NCI-H446 (cell line): ENCODE results near the gene MROH8.

ENCODE experiments used
- DNase-seq, 2 experiments: peaks; one replicate each; lab custom pipeline; 2025; lab: John Stamatoyannopoulos, UW

The MROH8 gene

GRCh38 chr20:37198932-37199660 is 19.7 kb upstream of the MROH8 start:
- peak; percentile 67 to 93 for DNase-seq

GRCh38 chr20:37194621-37195417 is 15.5 kb upstream of the MROH8 start:
- no peak for DNase-seq

- DNase-seq: peak in 1 of 2 experiments; percentile 48
Measured at GRCh38 chr20:37193821-37194220, 14.5 kb upstream of the MROH8 start.

- DNase-seq: no peak
Measured at GRCh38 chr20:37193226-37193625, 13.9 kb upstream of the MROH8 start.

- DNase-seq: peak; percentile 92 to 95
Measured at GRCh38 chr20:37192137-37192854, 12.9 kb upstream of the MROH8 start.

- DNase-seq: no peak
Measured at GRCh38 chr20:37190354-37191112, 11.2 kb upstream of the MROH8 start.

- no peak for DNase-seq
Measured at GRCh38 chr20:37189416-37190016, 10.2 kb upstream of the MROH8 start.

- no peak for DNase-seq
Measured at GRCh38 chr20:37188787-37189186, 9.4 kb upstream of the MROH8 start.

GRCh38 chr20:37185686-37186085 is 6.3 kb upstream of the MROH8 start:
- no peak for DNase-seq

- no peak for DNase-seq
Measured at GRCh38 chr20:37179683-37180524, 556 bp upstream of the MROH8 start.

GRCh38 chr20:37172836-37173235 is 6.5 kb downstream of the MROH8 start:
- DNase-seq: no peak

GRCh38 chr20:37166867-37167266 is 12.5 kb downstream of the MROH8 start:
- DNase-seq: no peak

GRCh38 chr20:37165031-37165430 is 14.3 kb downstream of the MROH8 start:
- no peak for DNase-seq

- DNase-seq: no peak
Measured at GRCh38 chr20:37163832-37164554, 15.4 kb downstream of the MROH8 start.

GRCh38 chr20:37162646-37163045 is 16.7 kb downstream of the MROH8 start:
- no peak for DNase-seq

GRCh38 chr20:37161830-37162549 is 17.4 kb downstream of the MROH8 start:
- no peak for DNase-seq

- DNase-seq: no peak
Measured at GRCh38 chr20:37160683-37161082, 18.7 kb downstream of the MROH8 start.

GRCh38 chr20:37158248-37158647 is 21.1 kb downstream of the MROH8 start:
- no peak for DNase-seq

- no peak for DNase-seq
Measured at GRCh38 chr20:37155987-37156386, 23.4 kb downstream of the MROH8 start.
